ENCODE measurements around the gene CMTR2. TPM values are rescaled to one million over a fixed set of nuclear protein-coding genes. Genes with fewer than 3 reads are reported as not detected.
"Not testable (repeated sequence)": the region's sequence is repeated elsewhere in the genome, so short reads cannot be mapped to it uniquely, and the experiment has no call there.

Gene CMTR2
- total RNA-seq, 1 experiment from 2014 or later = 26.8 TPM

GRCh38 chr16:71293919-71294318, 4.7 kb upstream of the CMTR2 start:
- ChIA-PET POLR2A (no interaction called here), RAD21 (ENCODE audit: low non-redundant PET in 1 of 2, low total read pairs in 2 of 2, uncharacterized antibody in 2 of 2, unreplicated experiment in 2 of 2) (no interaction called here), CTCF (interaction anchor here (1.2 kb wide), 1 partner anchor 18 kb away, joined by 5 read pairs; no protein-coding TSS in a partner anchor)
- no peak overlapping the region for H3K4me3 ChIP-seq (replicated peaks in 1 of 2; ENCODE audit: low read depth in 1 of 2, low read length in 2 of 2)
- TF ChIP-seq CEBPB (IDR thresholded peaks at IDR 0.05; ENCODE audit: low read depth) = no peak
- TF ChIP-seq RAD21 (IDR thresholded peaks at IDR 0.05; ENCODE audit: low read depth) = no peak
- no peak for TF ChIP-seq JUND (IDR thresholded peaks at IDR 0.05)
- no peak for TF ChIP-seq SIN3A (IDR thresholded peaks at IDR 0.05; ENCODE audit: low read depth)
- TF ChIP-seq, protein P1, sequence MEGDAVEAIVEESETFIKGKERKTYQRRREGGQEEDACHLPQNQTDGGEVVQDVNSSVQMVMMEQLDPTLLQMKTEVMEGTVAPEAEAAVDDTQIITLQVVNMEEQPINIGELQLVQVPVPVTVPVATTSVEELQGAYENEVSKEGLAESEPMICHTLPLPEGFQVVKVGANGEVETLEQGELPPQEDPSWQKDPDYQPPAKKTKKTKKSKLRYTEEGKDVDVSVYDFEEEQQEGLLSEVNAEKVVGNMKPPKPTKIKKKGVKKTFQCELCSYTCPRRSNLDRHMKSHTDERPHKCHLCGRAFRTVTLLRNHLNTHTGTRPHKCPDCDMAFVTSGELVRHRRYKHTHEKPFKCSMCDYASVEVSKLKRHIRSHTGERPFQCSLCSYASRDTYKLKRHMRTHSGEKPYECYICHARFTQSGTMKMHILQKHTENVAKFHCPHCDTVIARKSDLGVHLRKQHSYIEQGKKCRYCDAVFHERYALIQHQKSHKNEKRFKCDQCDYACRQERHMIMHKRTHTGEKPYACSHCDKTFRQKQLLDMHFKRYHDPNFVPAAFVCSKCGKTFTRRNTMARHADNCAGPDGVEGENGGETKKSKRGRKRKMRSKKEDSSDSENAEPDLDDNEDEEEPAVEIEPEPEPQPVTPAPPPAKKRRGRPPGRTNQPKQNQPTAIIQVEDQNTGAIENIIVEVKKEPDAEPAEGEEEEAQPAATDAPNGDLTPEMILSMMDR (IDR thresholded peaks at IDR 0.05 in 2 of 3, conservative IDR thresholded peaks at IDR 0.05 in 1 of 3; ENCODE audit: borderline replicate concordance in 1 of 3, insufficient read depth in 1 of 3, low read depth in 2 of 3, low read length in 2 of 3) = no peak
- no peak for TF ChIP-seq POLR2A (IDR thresholded peaks at IDR 0.05; ENCODE audit: borderline replicate concordance, extremely low read depth, insufficient read depth, insufficient read length)
- TF ChIP-seq EGR1 (IDR thresholded peaks at IDR 0.05; ENCODE audit: low read depth) = no peak
- no peak for TF ChIP-seq YY1 (IDR thresholded peaks at IDR 0.05; ENCODE audit: extremely low read depth, insufficient replicate concordance, low read depth, low read length)
- TF ChIP-seq, protein P2, sequence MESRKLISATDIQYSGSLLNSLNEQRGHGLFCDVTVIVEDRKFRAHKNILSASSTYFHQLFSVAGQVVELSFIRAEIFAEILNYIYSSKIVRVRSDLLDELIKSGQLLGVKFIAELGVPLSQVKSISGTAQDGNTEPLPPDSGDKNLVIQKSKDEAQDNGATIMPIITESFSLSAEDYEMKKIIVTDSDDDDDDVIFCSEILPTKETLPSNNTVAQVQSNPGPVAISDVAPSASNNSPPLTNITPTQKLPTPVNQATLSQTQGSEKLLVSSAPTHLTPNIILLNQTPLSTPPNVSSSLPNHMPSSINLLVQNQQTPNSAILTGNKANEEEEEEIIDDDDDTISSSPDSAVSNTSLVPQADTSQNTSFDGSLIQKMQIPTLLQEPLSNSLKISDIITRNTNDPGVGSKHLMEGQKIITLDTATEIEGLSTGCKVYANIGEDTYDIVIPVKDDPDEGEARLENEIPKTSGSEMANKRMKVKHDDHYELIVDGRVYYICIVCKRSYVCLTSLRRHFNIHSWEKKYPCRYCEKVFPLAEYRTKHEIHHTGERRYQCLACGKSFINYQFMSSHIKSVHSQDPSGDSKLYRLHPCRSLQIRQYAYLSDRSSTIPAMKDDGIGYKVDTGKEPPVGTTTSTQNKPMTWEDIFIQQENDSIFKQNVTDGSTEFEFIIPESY (IDR thresholded peaks at IDR 0.05; ENCODE audit: extremely low read depth, insufficient replicate concordance, low read length) = no peak
- no peak for TF ChIP-seq CBX3 (IDR thresholded peaks at IDR 0.05; ENCODE audit: low read depth)
- TF ChIP-seq REST (IDR thresholded peaks at IDR 0.05; ENCODE audit: low read depth) = no peak
- no peak for TF ChIP-seq SP1 (IDR thresholded peaks at IDR 0.05; ENCODE audit: low read depth)
- no peak for TF ChIP-seq SRF (IDR thresholded peaks at IDR 0.05; ENCODE audit: low read depth)
- H4K20me1 ChIP-seq (ENCODE audit: insufficient read depth) = no peaks in the 10 kb centered on the region
- H3K27ac ChIP-seq (ENCODE audit: low read depth, low read length) = no peak overlapping the region
- ATAC-seq = no peak
- intact Hi-C loops (cut with micrococcal nuclease) = no loop called here
- H3K27me3 ChIP-seq (ENCODE audit: insufficient read depth, low read length) = peaks cover 25% of the 10 kb centered on the region
- H2AFZ ChIP-seq (ENCODE audit: low read depth, low read length, poor library complexity, severe bottlenecking) = no peak overlapping the region
- no peak overlapping the region for H3K4me2 ChIP-seq (ENCODE audit: low read length)
- H3K4me1 ChIP-seq (ENCODE audit: control insufficient read depth in 1 of 2, insufficient read depth in 2 of 2, low read length in 2 of 2) = peaks cover 6% of the 10 kb centered on the region in 2 experiments; a peak in 3 of 4 replicates
- BruUV-seq (replicated peaks) = no TSS peak
- DNase-seq (ENCODE audit: low read depth, low spot score) = no peak
- no peaks in the 10 kb centered on the region for H3K36me3 ChIP-seq (ENCODE audit: control insufficient read depth in 1 of 2, insufficient read depth in 2 of 2, low read length in 2 of 2)
- no peak overlapping the region for H3K9ac ChIP-seq (ENCODE audit: low read length)
- no peaks in the 10 kb centered on the region for H3K9me2 ChIP-seq (ENCODE audit: insufficient read depth)
- H3K9me3 ChIP-seq (ENCODE audit: control insufficient read depth in 1 of 2, insufficient read depth in 1 of 2, low read depth in 1 of 2, low read length in 2 of 2) = no peaks in the 10 kb centered on the region
- peaks cover 2% of the 10 kb centered on the region; the same call in 1 of the 2 replicates for H3K79me2 ChIP-seq (ENCODE audit: insufficient read depth, low read length)

DNA sequence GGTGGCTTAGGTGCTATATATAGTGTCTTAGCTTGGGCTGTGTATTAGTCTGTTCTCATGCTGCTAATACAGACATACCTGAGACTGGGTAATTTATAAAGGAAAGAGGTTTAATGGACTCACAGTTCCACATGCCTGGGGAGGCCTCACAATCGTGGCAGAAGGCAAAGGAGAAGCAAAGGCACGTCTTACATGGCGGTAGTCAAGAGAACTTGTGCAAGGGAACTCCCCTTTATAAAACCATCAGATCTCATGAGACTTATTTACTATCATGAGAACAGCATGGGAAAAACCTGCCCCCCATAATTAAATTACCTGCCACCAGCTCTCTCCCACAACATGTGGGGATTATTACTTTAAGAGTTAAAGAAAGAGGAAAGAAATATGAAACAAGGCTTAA, 2.9 kb upstream of the CMTR2 start:
- H3K9me3 ChIP-seq (ENCODE audit: control insufficient read depth in 1 of 2, insufficient read depth in 1 of 2, low read depth in 1 of 2, low read length in 2 of 2); H3K9ac ChIP-seq (ENCODE audit: low read length); H3K27ac ChIP-seq (ENCODE audit: low read depth, low read length); BruUV-seq (replicated peaks); H3K4me3 ChIP-seq (replicated peaks in 1 of 2; ENCODE audit: low read depth in 1 of 2, low read length in 2 of 2); H3K36me3 ChIP-seq (ENCODE audit: control insufficient read depth in 1 of 2, insufficient read depth in 2 of 2, low read length in 2 of 2); H3K4me2 ChIP-seq (ENCODE audit: low read length); ATAC-seq; H4K20me1 ChIP-seq (ENCODE audit: insufficient read depth); RAD21 ChIA-PET (ENCODE audit: low non-redundant PET in 1 of 2, low total read pairs in 2 of 2, uncharacterized antibody in 2 of 2, unreplicated experiment in 2 of 2); intact Hi-C loops (cut with micrococcal nuclease); H3K9me2 ChIP-seq (ENCODE audit: insufficient read depth); DNase-seq (ENCODE audit: low read depth, low spot score); H2AFZ ChIP-seq (ENCODE audit: low read depth, low read length, poor library complexity, severe bottlenecking); POLR2A ChIA-PET; CTCF ChIA-PET: not testable (repeated sequence)
- Histone ChIP-seq H3K27me3 (ENCODE audit: insufficient read depth, low read length) (peaks cover 18% of the 10 kb centered on the region), H3K4me1 (ENCODE audit: control insufficient read depth in 1 of 2, insufficient read depth in 2 of 2, low read length in 2 of 2) (peaks cover 10 to 15% of the 10 kb centered on the region in 2 experiments; a peak in 3 of 4 replicates), H3K79me2 (ENCODE audit: insufficient read depth, low read length) (peaks cover 20% of the 10 kb centered on the region)

Data from HCT116 (cell line).